Karpas-422 (cell line): ENCODE measurements around the gene MBD1. TPM values are rescaled to one million over a fixed set of nuclear protein-coding genes. Genes with fewer than 3 reads are reported as not detected.
A peak's percentile ranks its signal among the peaks of the same experiment; 100 is the strongest.

Source experiments
- DNase-seq: peaks from one replicate; pipeline ENCODE4 v3.0.0-alpha.2; 2015
- H2AFZ ChIP-seq: fragments of 200-600 bp; sonication (generic); 2 replicates; pipeline ENCODE4 v1.6.1; 2014; ENCODE audit warnings: antibody characterized with exemption, low read length, mixed read lengths
- H3K27ac ChIP-seq: fragments of 200-600 bp; sonication (generic); 2 replicates; pipeline ENCODE4 v1.5.1; 2014; ENCODE audit warnings: mild to moderate bottlenecking, low read length, moderate library complexity
- H3K27me3 ChIP-seq: fragments of 200-600 bp; sonication (generic); 2 replicates; pipeline ENCODE4 v1.6.1; 2014; ENCODE audit warnings: low read length, mixed read lengths
- H3K36me3 ChIP-seq: fragments of 200-600 bp; sonication (generic); 2 replicates; pipeline ENCODE4 v1.6.1; 2014; ENCODE audit warnings: low read length, mixed read lengths; ENCODE audit not compliant: insufficient read depth
- H3K4me1 ChIP-seq: fragments of 200-600 bp; sonication (generic); 2 replicates; pipeline ENCODE4 v1.6.1; 2014; ENCODE audit warnings: mild to moderate bottlenecking, low read length, mixed read lengths
- H3K4me2 ChIP-seq: fragments of 200-600 bp; sonication (generic); 2 replicates; pipeline ENCODE4 v1.6.1; 2014; ENCODE audit warnings: low read length, low read depth, mild to moderate bottlenecking; ENCODE audit not compliant: poor library complexity, severe bottlenecking
- H3K4me3 ChIP-seq: fragments of 200-600 bp; sonication (generic); 2 replicates; pipeline ENCODE4 v1.5.1; 2014; ENCODE audit warnings: mild to moderate bottlenecking, antibody characterized with exemption, low read length, mixed read lengths
- H3K79me2 ChIP-seq: fragments of 200-600 bp; sonication (generic); 2 replicates; pipeline ENCODE4 v1.6.1; 2014; ENCODE audit warnings: mild to moderate bottlenecking, low read length, mixed read lengths
- H3K9ac ChIP-seq: fragments of 200-600 bp; sonication (generic); 2 replicates; pipeline ENCODE4 v1.6.0; 2014; ENCODE audit warnings: low read length
- H3K9me2 ChIP-seq: fragments of 200-600 bp; sonication (generic), shearing (Covaris generic); replicated peaks from 2 replicates; pipeline ENCODE4 v1.6.0; 2014; ENCODE audit warnings: mild to moderate bottlenecking, low read length, moderate library complexity; ENCODE audit not compliant: insufficient read depth
- H3K9me3 ChIP-seq: fragments of 300-700, 200-600 bp; sonication (generic); 2 replicates; pipeline ENCODE4 v1.6.1; 2014; ENCODE audit warnings: low read length, mixed read lengths
- H4K20me1 ChIP-seq: fragments of 200-600 bp; sonication (generic); 2 replicates; pipeline ENCODE4 v1.6.1; 2014; ENCODE audit warnings: mild to moderate bottlenecking, antibody characterized with exemption, low read length, low read depth; ENCODE audit not compliant: insufficient read depth
- total RNA-seq: library from RNA; depleted of rRNA; stranded (reverse); fragments of >200 nt; shearing (Covaris generic); gene quantifications from 2 replicates; pipeline ENCODE4 v1.2.3, GENCODE V29; 2014; ENCODE audit warnings: low replicate concordance

Gene MBD1
- total RNA-seq, 1 experiment from 2014 or later = 33.0 TPM

DNA sequence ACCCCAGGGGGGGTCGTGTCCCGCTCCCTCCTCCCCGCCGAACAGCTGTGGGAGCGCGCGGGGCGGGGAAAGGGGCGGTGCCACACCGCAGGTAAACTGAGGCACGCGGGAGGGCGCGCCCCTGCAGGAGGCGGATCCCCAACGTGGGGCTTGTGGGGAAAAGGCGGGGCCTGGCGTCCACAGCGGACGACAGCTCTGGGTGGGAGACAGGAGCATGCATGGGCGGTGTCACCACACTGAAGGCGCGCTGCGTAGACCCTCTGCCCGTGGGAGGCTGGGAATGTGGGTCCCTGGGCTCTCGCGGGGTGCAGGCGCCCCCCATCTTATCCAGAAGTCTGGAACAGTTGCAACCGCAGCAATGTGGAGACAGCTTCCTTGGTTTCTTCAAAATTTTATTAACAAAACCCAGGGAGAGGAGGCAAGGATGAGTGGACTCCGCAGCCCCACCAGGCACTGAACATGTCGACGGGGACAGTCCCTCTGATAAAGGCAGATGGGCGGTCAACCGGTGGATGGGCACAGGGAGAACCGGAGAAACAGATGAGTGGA is 723 bp upstream of the MBD1 start:
- Histone ChIP-seq H3K9me2 (no peaks in the 10 kb centered on the region), H3K79me2 (peaks cover 49% of the 10 kb centered on the region), H3K4me2 (peak overlapping the region; percentile 95), H3K9me3 (no peaks in the 10 kb centered on the region), H3K27me3 (no peaks in the 10 kb centered on the region), H2AFZ (no peak overlapping the region; the same call in 1 of the 2 replicates), H3K27ac (no peak overlapping the region), H3K9ac (peak overlapping the region; percentile 96), H4K20me1 (0 out of 2 replicates have a peak, but pooled peaks cover 7% of the 10 kb centered on the region), H3K36me3 (peaks cover 33% of the 10 kb centered on the region; the same call in 1 of the 2 replicates), H3K4me3 (peak overlapping the region; percentile 94), H3K4me1 (peaks cover 34% of the 10 kb centered on the region)
- DNase-seq = no peak

DNA sequence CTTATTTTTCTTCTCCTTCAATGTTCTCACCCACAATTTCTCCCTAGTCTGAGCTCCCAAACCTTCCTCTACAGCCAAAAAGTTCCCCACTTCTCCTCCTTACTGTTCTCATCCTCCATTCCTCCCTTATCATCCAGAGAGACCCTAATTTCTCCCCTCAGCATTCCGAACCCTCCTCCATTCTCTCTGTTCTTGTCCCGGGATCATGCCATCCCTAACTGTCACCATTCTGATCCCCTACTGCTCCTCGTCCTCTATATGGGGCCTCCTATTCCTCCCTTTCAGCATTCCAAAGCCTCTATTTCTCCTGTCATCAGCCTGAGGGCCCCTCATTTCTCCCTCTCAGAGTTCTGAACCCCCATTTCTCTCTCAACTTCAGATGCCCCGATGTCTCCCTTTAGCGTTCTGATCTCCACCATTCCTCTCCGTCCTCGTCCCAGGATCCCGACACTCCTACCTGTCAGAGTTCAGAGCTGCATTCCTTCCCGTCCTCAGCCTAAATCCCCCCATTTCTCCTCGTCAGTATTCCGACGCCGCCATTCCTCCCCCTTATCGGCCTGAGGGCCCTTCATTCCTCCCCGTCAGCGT is 522 bp downstream of the MBD1 start:
- Histone ChIP-seq H3K27me3 (no peaks in the 10 kb centered on the region), H4K20me1 (no peaks in the 10 kb centered on the region), H3K9ac (peak overlapping the region; percentile 96), H3K4me3 (peak overlapping the region; percentile 94), H2AFZ (peak overlapping the region; percentile 78; the same call in 1 of the 2 replicates), H3K4me1 (peaks cover 25% of the 10 kb centered on the region), H3K9me3 (no peaks in the 10 kb centered on the region), H3K79me2 (peaks cover 37% of the 10 kb centered on the region), H3K9me2 (no peaks in the 10 kb centered on the region), H3K36me3 (peaks cover 38% of the 10 kb centered on the region), H3K27ac (peak overlapping the region; percentile 66), H3K4me2 (peak overlapping the region; percentile 95)
- DNase-seq = no peak

GRCh38 chr18:50279752-50280151 is 1.6 kb downstream of the MBD1 start:
- Histone ChIP-seq H3K4me1 (peaks cover 25% of the 10 kb centered on the region), H2AFZ (no peak overlapping the region), H3K27me3 (no peaks in the 10 kb centered on the region), H3K36me3 (peaks cover 38% of the 10 kb centered on the region), H3K27ac (no peak overlapping the region), H4K20me1 (no peaks in the 10 kb centered on the region), H3K79me2 (peaks cover 33% of the 10 kb centered on the region), H3K4me3 (peak overlapping the region; percentile 94), H3K9me2 (no peaks in the 10 kb centered on the region), H3K9me3 (no peaks in the 10 kb centered on the region), H3K9ac (peak overlapping the region; percentile 96), H3K4me2 (peak overlapping the region; percentile 95)
- DNase-seq = no peak

- no peak overlapping the region for H3K9ac ChIP-seq
- H3K4me2 ChIP-seq = no peak overlapping the region
- no peaks in the 10 kb centered on the region for H3K9me2 ChIP-seq
- H3K4me1 ChIP-seq = peaks cover 25% of the 10 kb centered on the region
- H3K79me2 ChIP-seq = peaks cover 33% of the 10 kb centered on the region
- no peaks in the 10 kb centered on the region for H3K27me3 ChIP-seq
- peaks cover 40% of the 10 kb centered on the region for H3K36me3 ChIP-seq
- H4K20me1 ChIP-seq = no peaks in the 10 kb centered on the region
- no peak overlapping the region for H2AFZ ChIP-seq
- no peak for DNase-seq
- H3K4me3 ChIP-seq = no peak overlapping the region
- no peak overlapping the region for H3K27ac ChIP-seq
- H3K9me3 ChIP-seq = no peaks in the 10 kb centered on the region
Observed at GRCh38 chr18:50277942-50278341, 3.4 kb downstream of the MBD1 start.

DNA sequence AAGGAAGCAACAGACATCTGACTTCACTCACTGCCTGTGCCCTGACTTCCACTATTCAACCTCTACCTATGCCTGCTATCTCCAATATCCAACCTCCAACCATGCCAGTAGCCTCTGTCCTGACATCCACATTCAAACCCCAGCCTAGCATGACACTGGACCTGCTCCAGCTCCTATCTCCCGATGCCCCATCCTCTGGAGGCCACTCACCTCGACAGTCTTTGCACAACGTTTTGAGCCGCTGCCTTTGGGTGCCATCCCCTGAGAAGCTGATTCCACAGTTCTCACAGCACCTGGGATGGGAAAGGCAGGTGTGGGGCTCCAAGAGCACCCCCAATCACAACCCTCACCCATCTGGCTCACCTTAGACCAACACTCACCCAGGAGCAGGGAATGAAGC is 4.9 kb downstream of the MBD1 start:
- Histone ChIP-seq H2AFZ (no peak overlapping the region), H3K4me3 (no peak overlapping the region), H3K9me3 (no peaks in the 10 kb centered on the region), H3K27ac (no peak overlapping the region), H3K27me3 (no peaks in the 10 kb centered on the region), H3K9me2 (no peaks in the 10 kb centered on the region), H3K4me2 (no peak overlapping the region), H4K20me1 (no peaks in the 10 kb centered on the region), H3K9ac (no peak overlapping the region), H3K36me3 (peaks cover 43% of the 10 kb centered on the region), H3K4me1 (peaks cover 19% of the 10 kb centered on the region), H3K79me2 (peaks cover 33% of the 10 kb centered on the region)
- no peak for DNase-seq

DNA sequence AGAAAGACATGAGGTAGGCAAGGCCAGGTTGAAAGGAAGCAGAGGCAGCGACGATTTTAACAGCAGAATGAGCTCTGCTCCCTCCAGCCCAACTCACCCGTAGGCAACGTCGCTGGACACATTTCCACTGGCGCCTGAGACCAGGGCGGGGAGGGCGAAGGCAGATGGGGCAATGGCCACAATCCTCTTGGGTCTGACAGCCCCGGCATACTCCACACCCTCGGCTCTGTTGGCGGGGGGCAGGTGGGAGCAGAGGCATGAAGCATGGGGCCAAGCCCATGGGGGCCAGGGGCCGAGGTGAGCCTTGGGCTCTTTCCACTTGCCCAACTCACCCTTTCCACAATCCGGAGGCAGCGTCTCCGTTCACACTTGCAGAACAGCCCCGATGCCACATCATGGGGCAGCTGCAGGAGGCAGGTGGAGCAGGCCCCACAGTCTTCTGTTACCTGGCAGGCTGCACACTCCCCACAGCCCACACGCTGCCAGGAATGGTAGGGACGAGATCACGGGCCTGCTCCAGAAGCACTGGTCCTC is 5.8 kb downstream of the MBD1 start:
- Histone ChIP-seq H3K27ac (no peak overlapping the region), H3K9me3 (no peaks in the 10 kb centered on the region), H3K4me1 (peaks cover 18% of the 10 kb centered on the region)

DNA sequence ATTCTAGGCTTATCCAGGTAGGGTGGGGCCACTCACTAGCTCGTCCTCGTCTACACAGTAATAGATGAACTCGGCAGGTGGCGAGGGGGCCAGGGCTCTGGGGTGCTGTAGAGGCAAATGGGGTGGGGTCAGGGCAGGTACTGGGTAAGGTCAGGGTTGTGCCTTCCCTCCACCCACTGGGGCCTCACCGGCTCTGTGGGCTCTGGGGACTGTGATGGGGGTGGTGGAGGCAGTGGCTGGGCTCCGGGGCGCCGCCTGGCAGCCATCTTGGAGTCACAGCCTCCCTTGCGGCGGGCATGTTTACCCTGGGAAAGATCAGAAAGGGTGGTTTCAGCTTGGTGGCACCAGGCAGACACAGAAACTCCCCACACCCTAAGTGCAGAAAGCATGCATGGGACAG is 6.4 kb downstream of the MBD1 start:
- no peak overlapping the region for H2AFZ ChIP-seq
- no peak overlapping the region for H3K4me3 ChIP-seq
- H3K27me3 ChIP-seq = no peaks in the 10 kb centered on the region
- no peak overlapping the region for H3K27ac ChIP-seq
- no peaks in the 10 kb centered on the region for H4K20me1 ChIP-seq
- no peak overlapping the region for H3K9ac ChIP-seq
- no peak for DNase-seq
- H3K36me3 ChIP-seq = peaks cover 47% of the 10 kb centered on the region
- no peak overlapping the region for H3K4me2 ChIP-seq
- H3K9me3 ChIP-seq = no peaks in the 10 kb centered on the region
- H3K9me2 ChIP-seq = no peaks in the 10 kb centered on the region
- peaks cover 20% of the 10 kb centered on the region for H3K79me2 ChIP-seq
- peaks cover 12% of the 10 kb centered on the region for H3K4me1 ChIP-seq

More for the DNA sequence above, 5.8 kb downstream of the MBD1 start:
- DNase-seq = no peak
- Histone ChIP-seq H2AFZ (no peak overlapping the region), H3K4me2 (no peak overlapping the region), H3K9ac (no peak overlapping the region), H3K9me2 (no peaks in the 10 kb centered on the region), H3K36me3 (peaks cover 47% of the 10 kb centered on the region), H3K4me3 (no peak overlapping the region), H3K27me3 (no peaks in the 10 kb centered on the region), H3K79me2 (peaks cover 26% of the 10 kb centered on the region), H4K20me1 (no peaks in the 10 kb centered on the region)

DNA sequence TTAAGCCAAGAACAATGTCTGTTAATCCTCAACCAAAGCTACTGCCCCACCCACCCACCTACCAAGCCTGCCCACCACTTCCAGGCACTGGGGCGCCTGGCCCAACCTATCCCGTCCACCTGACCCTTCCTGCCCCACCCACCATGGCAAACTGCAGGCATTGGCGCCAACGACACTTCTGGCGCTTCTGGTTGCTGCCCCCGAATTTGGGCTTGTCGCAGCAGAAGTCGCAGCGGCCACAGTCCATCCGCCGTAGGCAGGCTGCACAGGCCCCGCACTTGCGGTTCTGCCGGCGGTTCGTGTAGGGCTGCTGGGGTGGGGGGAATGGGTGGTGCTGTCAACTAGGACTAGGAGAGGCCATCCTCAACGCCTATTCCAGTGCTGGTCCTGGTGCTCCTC is 7.3 kb downstream of the MBD1 start:
- Histone ChIP-seq H3K4me1 (peaks cover 7% of the 10 kb centered on the region), H3K4me3 (no peak overlapping the region), H3K27ac (no peak overlapping the region), H3K9me2 (no peaks in the 10 kb centered on the region), H2AFZ (no peak overlapping the region), H3K9me3 (no peaks in the 10 kb centered on the region), H4K20me1 (no peaks in the 10 kb centered on the region), H3K9ac (no peak overlapping the region), H3K27me3 (no peaks in the 10 kb centered on the region), H3K4me2 (no peak overlapping the region), H3K36me3 (peaks cover 39% of the 10 kb centered on the region), H3K79me2 (peaks cover 11% of the 10 kb centered on the region)
- DNase-seq = no peak
